GM21717 (cell line): ENCODE results near the gene GALR1.

Experiments used
- ATAC-seq: cut with Tn5 transposase; IDR thresholded peaks from one replicate; pipeline ENCODE4 v1.9.1; 2021; ENCODE audit warnings: mild to moderate bottlenecking, moderate library complexity; ENCODE audit not compliant: unreplicated experiment

GALR1 gene

DNA sequence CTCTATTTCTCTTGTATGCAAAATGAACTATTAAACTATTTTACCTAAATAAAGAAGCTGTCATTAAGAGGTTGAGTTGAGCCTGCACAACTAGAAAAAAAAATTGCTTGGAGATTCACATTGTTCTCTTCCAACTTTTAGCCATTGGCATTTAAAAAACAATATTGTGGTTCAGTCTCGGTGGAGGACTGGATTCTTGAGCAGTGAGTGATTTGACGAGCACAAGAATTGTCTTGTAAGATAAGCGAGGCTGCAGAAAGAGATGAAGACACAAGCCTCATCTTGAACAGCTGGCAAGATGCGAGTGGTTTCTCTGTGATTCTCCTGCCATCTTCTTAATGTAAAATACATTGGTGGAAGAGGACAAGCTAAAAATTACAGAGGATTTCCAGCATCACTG lies 67.0 kb downstream of the GALR1 start:
- no peak for ATAC-seq

DNA sequence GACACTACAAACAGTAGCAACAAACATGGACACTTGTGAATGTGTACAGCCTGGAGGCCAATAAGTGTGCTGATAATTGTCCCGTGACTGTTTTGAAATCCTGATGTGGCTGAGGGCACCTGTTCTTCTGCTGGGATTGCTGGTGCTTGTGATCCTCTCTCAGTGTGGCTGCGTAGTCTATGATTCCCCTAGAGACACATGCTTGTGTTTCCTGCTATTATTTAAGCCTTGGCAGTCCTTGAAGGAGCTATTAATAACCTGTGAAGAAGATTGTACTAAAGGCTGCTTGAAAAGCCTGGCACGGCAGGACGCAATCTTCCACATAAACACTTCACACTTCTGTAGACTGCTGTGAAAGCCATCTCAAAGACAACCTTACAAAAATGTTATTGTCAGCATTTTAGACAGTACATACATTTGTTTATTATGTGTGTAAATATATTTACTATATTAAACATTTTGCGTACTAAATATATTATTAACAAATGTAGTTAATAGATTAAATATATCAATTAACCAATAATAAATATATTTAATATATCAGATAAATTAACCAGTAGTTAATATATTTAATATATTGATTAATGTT lies 71.4 kb downstream of the GALR1 start:
- ATAC-seq: no peak

DNA sequence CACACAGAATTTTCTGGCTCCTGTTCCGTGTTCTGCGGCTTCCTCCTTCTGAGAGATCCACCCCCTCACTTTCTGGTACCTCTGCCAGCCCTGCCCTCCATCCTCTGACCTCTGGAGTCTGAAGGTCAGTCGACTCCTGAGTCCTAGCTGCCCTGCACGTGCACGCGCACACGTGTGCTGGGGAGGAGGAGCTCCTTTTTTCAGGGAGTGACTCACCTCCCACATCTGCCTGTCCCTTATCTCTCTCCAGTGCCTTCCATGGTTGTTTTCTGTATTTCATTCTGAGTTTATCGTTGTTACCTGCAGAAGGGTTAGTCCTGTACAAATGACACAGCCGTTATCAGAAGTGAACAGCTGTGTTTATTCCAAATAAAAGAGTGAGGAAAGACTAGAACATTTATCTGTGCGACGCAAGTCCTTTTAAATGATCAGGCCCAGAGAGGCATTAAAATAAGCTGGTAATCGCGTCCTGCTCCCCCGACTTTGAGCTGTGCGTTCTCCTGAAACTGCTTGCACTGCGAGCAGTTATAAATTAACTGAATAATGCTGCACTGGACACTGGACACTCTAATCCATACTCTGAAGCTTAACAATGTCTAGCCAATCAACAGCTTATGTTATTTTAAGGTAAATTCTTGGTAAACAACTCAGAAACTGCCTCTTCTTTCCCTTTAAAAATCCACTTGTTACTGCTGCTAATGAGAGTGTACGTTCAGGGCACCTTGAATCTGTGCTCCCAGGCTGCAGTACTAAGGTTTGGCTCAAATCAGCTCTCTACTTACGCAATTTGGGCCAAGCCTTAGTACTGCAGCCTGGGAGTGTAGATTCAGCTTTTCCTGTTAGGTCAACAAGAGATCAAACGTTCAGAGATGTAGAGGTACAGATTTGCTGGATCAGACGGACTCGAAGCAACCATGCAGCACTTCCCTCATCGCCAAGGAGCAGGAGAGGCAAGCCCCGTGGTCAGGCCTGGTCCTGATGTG lies 72.5 kb downstream of the GALR1 start:
- no peak for ATAC-seq

DNA sequence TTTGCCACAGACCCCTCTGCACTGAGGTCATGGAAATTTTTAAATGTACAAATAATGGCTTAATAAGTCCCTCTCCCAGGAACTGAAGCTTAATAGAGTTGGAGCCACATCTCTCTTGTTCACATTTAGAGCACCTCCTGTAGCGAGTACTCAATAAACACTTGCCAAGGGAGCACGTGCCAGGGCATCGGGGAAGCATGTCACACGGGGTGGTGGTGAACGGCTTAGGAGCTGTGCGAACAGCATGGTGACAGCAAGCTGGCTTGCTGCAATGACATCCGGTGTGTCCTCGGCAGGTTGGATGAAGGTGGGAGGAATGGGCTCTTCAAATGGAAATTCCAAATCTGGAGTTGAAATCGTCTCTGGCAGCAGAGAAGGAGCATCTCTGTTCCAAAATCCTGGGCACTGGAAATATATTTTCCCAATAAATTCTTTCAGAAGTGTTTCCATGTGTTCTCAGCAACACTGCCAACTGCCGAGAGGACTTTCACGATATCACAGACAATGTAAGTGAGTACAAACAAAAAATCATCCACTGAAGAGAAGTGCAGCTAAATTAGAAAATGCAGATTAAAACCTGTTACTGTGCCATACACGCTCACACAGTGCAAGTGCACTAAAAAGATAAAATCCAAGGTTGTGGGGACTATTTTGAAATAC lies 74.1 kb downstream of the GALR1 start:
- ATAC-seq: no peak
